Esophagus squamous epithelium (tissue), 4 donors: ENCODE measurements around the gene CCR5.

Experiments used
- CTCF ChIP-seq, 6 experiments: fragments of 450-650 bp in 4 of 6; fragments of 200-600 bp in 2 of 6; sonication (generic) in 2 of 6; IDR thresholded peaks; one replicate each; pipeline ENCODE4 v1.5.1; 2016 to 2019; ENCODE audit warnings: antibody characterized with exemption in 6 of 6, mild to moderate bottlenecking in 4 of 6, moderate library complexity in 4 of 6
- POLR2A ChIP-seq, 4 donors: fragments of 450-650 bp; IDR thresholded peaks; one replicate each; pipeline ENCODE4 v1.6.1; 2017; ENCODE audit warnings: antibody characterized with exemption in 4 of 4, mild to moderate bottlenecking in 4 of 4, moderate library complexity in 3 of 4

GRCh38 chr3:46374755-46375154 lies 4.0 kb downstream of the CCR5 start:
- TF ChIP-seq CTCF (IDR thresholded peaks at IDR 0.05) (no peak), POLR2A (IDR thresholded peaks at IDR 0.05) (no peak)
